ENCODE measurements around the gene PRICKLE1. TPM values are rescaled to one million over a fixed set of nuclear protein-coding genes. Genes with fewer than 3 reads are reported as not detected.

Gene PRICKLE1
- total RNA-seq, 2 experiments from 2014 or later: 0.14 to 0.18 TPM

DNA sequence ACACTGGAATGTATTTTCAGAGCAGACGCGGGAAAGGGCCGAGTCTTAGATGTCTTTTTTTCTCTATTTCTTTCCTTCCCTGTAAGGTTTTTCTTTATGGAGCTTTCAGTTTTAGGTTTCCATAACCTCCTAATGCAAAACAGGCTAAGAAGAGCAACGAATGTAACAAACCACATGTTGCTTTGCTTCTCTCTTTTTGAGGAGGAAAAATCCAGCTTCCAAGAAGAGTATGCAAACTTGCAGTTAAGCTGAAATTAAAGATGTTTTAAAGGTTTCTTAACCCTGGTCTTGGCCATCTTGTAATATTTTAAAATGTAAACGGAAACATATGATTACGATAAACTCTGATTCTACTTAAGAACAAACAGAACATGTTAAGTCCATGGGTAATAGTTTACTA lies 86.9 kb downstream of the PRICKLE1 start:
- Mint-ChIP-seq H3K4me3 (no peak overlapping the region), H3K27ac (no peak overlapping the region), H3K36me3 (no peaks in the 10 kb centered on the region), H3K4me1 (no peaks in the 10 kb centered on the region), H3K9me3 (no peaks in the 10 kb centered on the region), H3K27me3 (peaks cover 3% of the 10 kb centered on the region)
- DNase-seq: no peak

- H3K36me3 Mint-ChIP-seq: no peaks in the 10 kb centered on the region
These were observed 90.8 kb downstream of the PRICKLE1 start for GRCh38 chr12:42498549-42499247.

DNA sequence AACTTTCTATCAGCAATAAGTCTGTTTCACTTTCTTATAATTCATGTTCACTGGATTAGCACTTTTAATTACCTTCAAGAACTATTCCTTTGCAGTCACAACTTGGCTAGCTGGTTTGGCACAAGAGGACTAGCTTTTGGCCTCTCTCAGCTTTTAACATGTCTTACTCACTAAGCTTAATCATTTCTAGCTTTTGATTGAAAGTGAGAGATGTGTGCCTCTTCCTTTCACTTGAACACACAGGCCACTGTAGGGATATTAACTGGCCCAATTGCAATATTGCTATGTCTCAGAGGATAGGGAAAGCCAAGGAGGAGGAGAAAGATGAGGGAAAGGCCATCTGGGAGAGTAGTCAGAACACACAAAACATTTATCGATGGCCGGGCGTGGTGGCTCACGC lies 92.7 kb downstream of the PRICKLE1 start:
- Mint-ChIP-seq H3K9me3 (no peaks in the 10 kb centered on the region), H3K27ac (no peak overlapping the region), H3K36me3 (no peaks in the 10 kb centered on the region), H3K4me3 (no peak overlapping the region), H3K27me3 (peaks cover 7% of the 10 kb centered on the region), H3K4me1 (no peaks in the 10 kb centered on the region)
- DNase-seq: no peak

More at GRCh38 chr12:42498549-42499247, 90.8 kb downstream of the PRICKLE1 start:
- no peak overlapping the region for H3K4me3 Mint-ChIP-seq
- no peaks in the 10 kb centered on the region for H3K9me3 Mint-ChIP-seq
- H3K4me1 Mint-ChIP-seq: no peaks in the 10 kb centered on the region
- no peak for DNase-seq
- peaks cover 7% of the 10 kb centered on the region for H3K27me3 Mint-ChIP-seq
- H3K27ac Mint-ChIP-seq: no peak overlapping the region

DNA sequence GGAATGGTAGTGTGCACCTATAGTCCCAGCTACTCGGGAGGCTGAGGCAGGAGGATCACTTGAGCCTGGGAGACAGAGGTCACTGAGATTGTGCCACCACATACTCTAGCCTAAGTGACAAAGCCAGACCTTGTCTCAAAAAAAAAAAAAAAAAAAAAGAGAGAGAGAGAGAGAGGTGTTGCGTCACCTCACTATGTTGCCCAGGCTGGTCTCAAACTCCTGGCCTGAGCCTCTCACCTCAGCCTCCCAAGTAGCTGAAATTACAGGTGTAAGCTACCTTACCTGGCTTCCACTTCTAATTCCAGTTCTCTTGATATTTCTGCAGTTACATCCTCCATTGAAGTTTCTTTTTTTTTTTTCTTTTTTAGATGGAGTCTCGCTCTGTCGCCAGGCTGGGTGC lies 94.3 kb downstream of the PRICKLE1 start:
- Mint-ChIP-seq H3K27me3 (peaks cover 7% of the 10 kb centered on the region), H3K36me3 (no peaks in the 10 kb centered on the region), H3K4me3 (no peak overlapping the region), H3K27ac (no peak overlapping the region), H3K9me3 (no peaks in the 10 kb centered on the region), H3K4me1 (no peaks in the 10 kb centered on the region)
- DNase-seq: no peak

DNA sequence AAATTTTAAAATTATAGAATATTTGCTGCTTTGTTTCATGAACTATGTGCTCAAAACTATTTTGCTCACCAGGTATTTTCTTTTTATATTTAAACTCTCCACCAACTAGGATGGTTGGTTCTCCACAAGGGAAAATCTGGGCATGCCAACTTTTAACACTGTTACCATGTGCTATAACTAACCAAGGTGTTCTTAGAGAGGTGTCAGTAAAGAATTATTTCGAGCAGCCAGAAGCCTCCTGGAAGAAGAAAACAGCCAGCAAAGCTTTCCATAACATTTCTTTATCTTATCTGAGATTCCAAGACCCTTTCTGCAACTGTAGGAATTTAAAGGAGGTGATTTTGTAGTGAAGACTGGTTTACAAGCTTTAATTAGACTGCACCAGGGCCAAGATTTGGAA lies 97.3 kb downstream of the PRICKLE1 start:
- Mint-ChIP-seq H3K27ac (no peak overlapping the region), H3K36me3 (no peaks in the 10 kb centered on the region), H3K27me3 (peaks cover 18% of the 10 kb centered on the region), H3K4me1 (no peaks in the 10 kb centered on the region), H3K4me3 (no peak overlapping the region), H3K9me3 (no peaks in the 10 kb centered on the region)
- no peak for DNase-seq

GRCh38 chr12:42490261-42490842 lies 99.2 kb downstream of the PRICKLE1 start:
- peaks cover 30% of the 10 kb centered on the region for H3K27me3 Mint-ChIP-seq
- H3K36me3 Mint-ChIP-seq: no peaks in the 10 kb centered on the region
- no peaks in the 10 kb centered on the region for H3K4me1 Mint-ChIP-seq
- DNase-seq: no peak
- no peak overlapping the region for H3K4me3 Mint-ChIP-seq
- H3K27ac Mint-ChIP-seq: no peak overlapping the region
- no peaks in the 10 kb centered on the region for H3K9me3 Mint-ChIP-seq

- Mint-ChIP-seq H3K4me1 (peaks cover 15% of the 10 kb centered on the region), H3K36me3 (no peaks in the 10 kb centered on the region), H3K27ac (no peak overlapping the region), H3K27me3 (peaks cover 59% of the 10 kb centered on the region), H3K9me3 (no peaks in the 10 kb centered on the region), H3K4me3 (no peak overlapping the region)
- no peak for DNase-seq
These were observed 103.1 kb downstream of the PRICKLE1 start for GRCh38 chr12:42486407-42486806.

DNA sequence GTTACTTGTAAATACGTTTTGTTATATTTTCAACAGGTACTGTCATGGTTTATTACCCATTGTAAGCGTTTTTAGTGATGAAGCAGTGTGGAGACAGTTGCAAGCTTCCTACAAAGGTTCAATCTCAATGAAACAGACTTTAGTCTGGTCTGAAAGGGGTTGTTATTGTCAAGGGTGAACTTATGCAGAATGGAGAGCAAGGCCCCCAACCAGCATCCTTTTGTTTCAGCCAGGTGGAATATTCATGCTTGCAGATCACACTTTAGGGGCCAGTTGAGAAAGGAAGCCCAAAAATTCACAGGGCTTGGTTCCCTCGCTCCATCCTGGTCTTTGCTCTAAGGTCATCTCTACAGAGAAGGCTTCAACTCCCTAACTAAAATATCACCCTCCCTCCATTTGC lies 103.7 kb downstream of the PRICKLE1 start:
- no peaks in the 10 kb centered on the region for H3K36me3 Mint-ChIP-seq
- no peaks in the 10 kb centered on the region for H3K9me3 Mint-ChIP-seq
- DNase-seq: no peak
- no peak overlapping the region for H3K4me3 Mint-ChIP-seq
- peaks cover 15% of the 10 kb centered on the region for H3K4me1 Mint-ChIP-seq
- peaks cover 64% of the 10 kb centered on the region for H3K27me3 Mint-ChIP-seq
- H3K27ac Mint-ChIP-seq: no peak overlapping the region

DNA sequence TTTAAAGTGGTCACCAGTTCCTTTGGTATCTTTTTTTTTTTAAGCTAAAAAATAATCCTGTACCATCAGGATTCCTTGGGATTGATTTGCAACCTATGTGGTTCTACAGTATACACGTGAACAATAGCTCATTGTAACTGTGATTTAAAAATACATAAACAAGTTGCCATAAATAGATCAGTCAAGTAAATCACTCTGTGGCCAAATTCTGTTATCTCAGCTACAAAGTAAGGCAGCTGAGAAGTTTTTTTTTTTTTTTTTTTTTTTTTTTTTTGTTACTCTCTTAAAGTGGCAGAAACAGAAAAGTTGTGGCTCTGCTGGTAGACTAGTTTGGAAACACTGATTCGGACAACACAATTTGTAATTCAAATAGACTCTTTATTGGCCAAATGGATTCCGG lies 104.5 kb downstream of the PRICKLE1 start:
- Mint-ChIP-seq H3K9me3 (no peaks in the 10 kb centered on the region), H3K36me3 (no peaks in the 10 kb centered on the region), H3K27ac (no peak overlapping the region), H3K4me1 (peaks cover 15% of the 10 kb centered on the region), H3K27me3 (peaks cover 73% of the 10 kb centered on the region), H3K4me3 (no peak overlapping the region)
- no peak for DNase-seq

GRCh38 chr12:42483521-42483790 lies 106.1 kb downstream of the PRICKLE1 start:
- Mint-ChIP-seq H3K27me3 (peaks cover 80% of the 10 kb centered on the region), H3K27ac (no peak overlapping the region), H3K4me1 (peaks cover 15% of the 10 kb centered on the region), H3K36me3 (no peaks in the 10 kb centered on the region), H3K9me3 (no peaks in the 10 kb centered on the region), H3K4me3 (peak overlapping the region; percentile 82)
- DNase-seq: peak; percentile 45

GRCh38 chr12:42482748-42483520 lies 106.6 kb downstream of the PRICKLE1 start:
- H3K4me1 Mint-ChIP-seq: peaks cover 15% of the 10 kb centered on the region
- H3K4me3 Mint-ChIP-seq: peak overlapping the region; percentile 74
- peak; percentile 70 for DNase-seq
- no peak overlapping the region for H3K27ac Mint-ChIP-seq
- H3K9me3 Mint-ChIP-seq: no peaks in the 10 kb centered on the region
- peaks cover 81% of the 10 kb centered on the region for H3K27me3 Mint-ChIP-seq
- H3K36me3 Mint-ChIP-seq: no peaks in the 10 kb centered on the region

DNA sequence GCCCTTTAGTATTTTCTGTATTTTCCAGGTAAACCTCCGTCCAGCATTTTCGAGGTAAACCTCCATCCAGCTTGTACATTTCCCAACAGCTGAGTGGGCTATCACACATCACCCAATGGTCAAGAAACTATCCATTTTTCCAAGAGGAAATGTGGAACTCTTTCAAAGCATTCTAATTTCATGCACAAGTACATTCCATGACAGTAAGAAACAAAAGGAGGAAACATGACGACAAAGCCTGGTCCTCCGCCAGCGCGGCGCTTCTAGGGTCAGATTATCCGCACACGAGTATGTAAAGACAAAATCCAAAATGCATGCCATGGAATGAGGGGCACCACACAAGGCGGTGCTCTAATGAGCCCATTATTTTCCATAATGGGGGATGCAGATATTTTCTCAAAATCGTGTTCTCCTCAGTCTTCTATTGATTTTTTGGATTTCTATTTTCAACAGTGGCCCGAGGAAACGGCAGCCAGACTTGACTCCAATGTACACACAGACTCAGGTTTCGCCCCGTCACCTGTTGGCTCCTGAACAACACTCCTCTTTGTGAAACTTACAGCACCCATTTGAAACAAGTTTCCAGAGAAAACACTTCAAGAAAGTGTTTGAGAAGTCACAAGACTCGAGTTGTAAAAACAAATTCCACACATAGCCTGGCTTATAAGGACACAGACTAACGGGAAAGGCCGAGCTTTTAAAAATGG lies 107.4 kb downstream of the PRICKLE1 start:
- Mint-ChIP-seq H3K36me3 (no peaks in the 10 kb centered on the region), H3K9me3 (no peaks in the 10 kb centered on the region), H3K27me3 (peaks cover 77% of the 10 kb centered on the region), H3K4me1 (peaks cover 15% of the 10 kb centered on the region), H3K27ac (no peak overlapping the region), H3K4me3 (peak overlapping the region; percentile 32)
- no peak for DNase-seq

DNA sequence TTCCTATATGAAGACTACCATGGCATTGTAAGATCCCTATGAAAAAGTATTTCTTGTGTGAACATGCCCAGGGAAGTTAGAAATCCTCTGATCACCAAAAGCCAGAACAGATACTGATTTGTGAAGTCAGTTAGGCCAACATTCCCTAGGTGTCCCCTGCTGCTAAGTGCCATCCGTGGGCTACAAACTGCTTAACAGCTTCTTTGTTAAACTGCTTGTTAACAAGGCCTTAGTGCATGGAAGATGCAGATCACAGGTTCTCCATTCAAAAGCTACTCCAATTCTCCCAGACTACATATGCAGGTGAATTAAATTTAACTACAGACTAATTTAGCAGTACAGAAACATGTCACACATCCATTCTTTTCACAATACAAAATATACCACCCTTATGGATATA lies 108.2 kb downstream of the PRICKLE1 start:
- no peak for DNase-seq
- no peak overlapping the region for H3K4me3 Mint-ChIP-seq
- H3K36me3 Mint-ChIP-seq: no peaks in the 10 kb centered on the region
- peaks cover 78% of the 10 kb centered on the region for H3K27me3 Mint-ChIP-seq
- H3K9me3 Mint-ChIP-seq: no peaks in the 10 kb centered on the region
- peaks cover 15% of the 10 kb centered on the region for H3K4me1 Mint-ChIP-seq
- no peak overlapping the region for H3K27ac Mint-ChIP-seq

DNA sequence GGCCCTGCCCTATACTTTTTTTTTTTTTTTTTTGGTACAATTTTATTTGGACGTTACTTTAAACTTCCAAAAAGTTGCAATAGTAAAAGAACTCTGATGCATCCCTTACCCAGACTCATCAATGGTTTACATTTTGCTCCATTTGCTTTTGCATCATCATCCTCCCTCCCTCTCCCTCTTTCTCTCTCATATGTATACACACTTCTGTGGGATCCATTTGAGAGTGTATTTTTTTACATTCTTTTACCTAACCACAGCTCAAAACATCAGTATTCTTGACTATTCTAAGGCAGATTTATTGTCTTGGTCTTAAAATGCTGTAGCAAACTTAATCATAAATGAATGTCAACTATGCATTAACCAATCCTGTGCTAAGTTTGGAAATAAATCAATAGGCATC lies 111.6 kb downstream of the PRICKLE1 start:
- H3K9me3 Mint-ChIP-seq: no peaks in the 10 kb centered on the region
- DNase-seq: no peak
- peaks cover 59% of the 10 kb centered on the region for H3K27me3 Mint-ChIP-seq
- no peaks in the 10 kb centered on the region for H3K36me3 Mint-ChIP-seq
- peaks cover 9% of the 10 kb centered on the region for H3K4me1 Mint-ChIP-seq
- no peak overlapping the region for H3K4me3 Mint-ChIP-seq
- H3K27ac Mint-ChIP-seq: no peak overlapping the region

DNA sequence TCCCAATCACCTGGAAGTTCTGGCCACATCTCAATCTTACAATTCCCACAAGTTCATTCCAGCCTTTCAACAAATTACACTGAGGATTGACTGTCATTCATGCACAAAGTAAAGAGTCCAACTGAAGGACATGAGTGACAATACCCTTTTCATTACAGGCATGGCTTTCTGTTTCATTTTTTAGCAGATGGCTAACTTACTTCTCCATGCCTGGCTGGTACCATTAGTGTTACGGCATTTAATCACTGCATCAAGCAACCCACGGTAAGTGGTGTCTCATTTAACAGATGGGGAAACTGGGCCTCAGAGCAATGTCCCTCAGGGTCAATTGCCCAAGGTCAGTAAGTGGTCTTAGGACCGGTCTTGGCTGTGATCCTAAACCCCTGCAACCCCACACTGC lies 114.4 kb downstream of the PRICKLE1 start:
- H3K27ac Mint-ChIP-seq: no peak overlapping the region
- H3K9me3 Mint-ChIP-seq: no peaks in the 10 kb centered on the region
- no peak for DNase-seq
- peaks cover 3% of the 10 kb centered on the region for H3K4me1 Mint-ChIP-seq
- H3K36me3 Mint-ChIP-seq: no peaks in the 10 kb centered on the region
- H3K27me3 Mint-ChIP-seq: peaks cover 54% of the 10 kb centered on the region
- no peak overlapping the region for H3K4me3 Mint-ChIP-seq

Measured in activated naive CD8-positive, alpha-beta T cell treated with anti-CD3 and anti-CD28 coated beads for 36 hours (primary cell).